Fibroblast of the aortic adventitia (primary cell): ENCODE data around the gene PAM. TPM values are rescaled to one million over a fixed set of nuclear protein-coding genes. Genes with fewer than 3 reads are reported as not detected.

Source experiments
- DNase-seq: peaks from one replicate; pipeline ENCODE4 v3.0.0-alpha.2; 2010; ENCODE audit warnings: low read depth
- H3K4me3 ChIP-seq: 2 replicates; pipeline ENCODE4 v1.5.1; 2011; ENCODE audit warnings: low read depth, mild to moderate bottlenecking, control low read depth, low read length, moderate library complexity
- total RNA-seq: library from RNA; depleted of rRNA; stranded (reverse); fragments of >200 nt; gene quantifications from 2 replicates; pipeline ENCODE4 v1.2.3, GENCODE V29; 2012; ENCODE audit warnings: low replicate concordance
- TF ChIP-seq, protein P1 (sequence below): IDR thresholded peaks from 2 replicates; pipeline ENCODE4 v1.5.1; 2011; ENCODE audit warnings: mild to moderate bottlenecking, low read length, control low read depth, inconsistent platforms; ENCODE audit not compliant: insufficient read depth

Gene PAM
- total RNA-seq, 1 donor: 528 TPM

DNA sequence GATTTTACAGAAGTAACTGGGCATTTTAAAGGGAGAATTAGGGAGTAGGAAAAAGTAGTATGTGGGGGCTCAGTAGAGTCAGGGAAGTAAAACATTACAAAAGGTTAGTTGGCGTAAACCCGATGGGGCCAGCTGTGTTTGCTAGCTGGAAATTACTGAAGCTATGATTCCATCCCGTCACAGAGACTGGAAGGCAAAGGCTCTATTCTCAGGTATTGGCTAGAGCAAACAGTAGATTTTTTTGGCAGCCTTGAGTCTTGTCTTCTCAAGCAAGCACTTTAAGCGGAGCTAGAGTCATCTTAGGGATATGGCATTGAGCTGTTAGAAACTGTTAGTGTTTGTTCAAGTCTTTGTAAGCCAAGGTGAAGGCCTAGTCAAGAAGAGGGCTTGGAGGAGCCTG lies 121.5 kb downstream of the PAM start:
- H3K4me3 ChIP-seq: no peak overlapping the region
- DNase-seq: no peak
- TF ChIP-seq, protein P1, sequence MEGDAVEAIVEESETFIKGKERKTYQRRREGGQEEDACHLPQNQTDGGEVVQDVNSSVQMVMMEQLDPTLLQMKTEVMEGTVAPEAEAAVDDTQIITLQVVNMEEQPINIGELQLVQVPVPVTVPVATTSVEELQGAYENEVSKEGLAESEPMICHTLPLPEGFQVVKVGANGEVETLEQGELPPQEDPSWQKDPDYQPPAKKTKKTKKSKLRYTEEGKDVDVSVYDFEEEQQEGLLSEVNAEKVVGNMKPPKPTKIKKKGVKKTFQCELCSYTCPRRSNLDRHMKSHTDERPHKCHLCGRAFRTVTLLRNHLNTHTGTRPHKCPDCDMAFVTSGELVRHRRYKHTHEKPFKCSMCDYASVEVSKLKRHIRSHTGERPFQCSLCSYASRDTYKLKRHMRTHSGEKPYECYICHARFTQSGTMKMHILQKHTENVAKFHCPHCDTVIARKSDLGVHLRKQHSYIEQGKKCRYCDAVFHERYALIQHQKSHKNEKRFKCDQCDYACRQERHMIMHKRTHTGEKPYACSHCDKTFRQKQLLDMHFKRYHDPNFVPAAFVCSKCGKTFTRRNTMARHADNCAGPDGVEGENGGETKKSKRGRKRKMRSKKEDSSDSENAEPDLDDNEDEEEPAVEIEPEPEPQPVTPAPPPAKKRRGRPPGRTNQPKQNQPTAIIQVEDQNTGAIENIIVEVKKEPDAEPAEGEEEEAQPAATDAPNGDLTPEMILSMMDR: no peak

DNA sequence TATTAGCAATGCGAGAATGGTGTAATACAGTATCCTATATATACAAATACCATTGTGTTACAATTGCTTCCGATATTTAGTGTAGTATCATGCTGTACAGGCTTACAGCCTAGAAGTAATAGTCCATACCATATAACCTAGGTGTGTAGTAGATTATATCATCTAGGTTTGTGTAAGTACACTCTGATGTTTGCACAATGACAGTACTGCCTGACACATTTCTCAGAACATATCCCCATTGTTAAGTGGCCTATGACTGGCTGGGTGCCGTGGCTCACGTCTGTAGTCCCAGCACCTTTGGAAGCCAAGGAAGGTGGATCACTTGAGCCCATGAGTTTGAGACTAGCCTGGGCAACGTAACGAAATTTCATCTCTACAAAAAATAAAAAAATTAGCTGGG lies 124.6 kb downstream of the PAM start:
- DNase-seq: no peak
- H3K4me3 ChIP-seq: no peak overlapping the region
- TF ChIP-seq, protein P1: no peak

DNA sequence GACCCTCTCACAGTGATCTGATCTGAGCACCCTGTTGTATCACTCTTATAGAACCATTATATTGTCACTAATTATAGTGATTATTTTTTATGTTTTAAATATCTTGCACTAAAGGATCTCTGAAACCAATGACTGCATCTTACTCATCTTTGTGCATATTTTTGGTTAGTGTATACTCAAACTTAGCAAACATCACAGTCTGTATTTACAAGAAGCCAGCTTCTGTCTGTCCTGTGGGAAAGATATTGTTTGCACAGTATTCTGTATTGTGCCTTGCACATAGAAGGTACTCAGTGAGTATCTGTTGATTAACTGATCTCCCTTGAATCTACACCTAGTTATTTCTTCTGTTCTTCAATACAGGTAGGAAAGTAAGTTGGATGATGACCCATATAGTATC lies 131.5 kb downstream of the PAM start:
- no peak for DNase-seq
- no peak overlapping the region for H3K4me3 ChIP-seq
- TF ChIP-seq, protein P1: no peak

DNA sequence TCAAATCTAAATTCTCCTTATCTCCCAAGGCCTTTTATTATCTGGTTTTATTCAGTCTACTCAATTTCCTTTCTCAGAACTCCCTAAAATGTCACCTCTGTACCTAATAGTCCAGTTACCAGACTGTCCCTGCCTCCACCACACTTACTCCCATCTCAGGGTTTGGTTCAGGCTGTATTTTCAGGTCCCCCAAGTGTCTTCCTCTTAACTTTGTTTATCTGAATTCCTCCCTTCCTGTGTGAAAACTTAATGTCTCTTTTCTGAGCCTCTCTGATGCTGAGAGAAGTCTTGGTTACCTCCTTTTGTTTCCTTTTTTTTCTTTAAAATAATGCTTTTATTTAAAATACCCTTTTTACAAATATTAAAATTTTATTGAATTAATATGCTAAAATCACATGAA lies 133.4 kb downstream of the PAM start:
- DNase-seq: no peak
- TF ChIP-seq, protein P1: no peak
- H3K4me3 ChIP-seq: no peak overlapping the region

DNA sequence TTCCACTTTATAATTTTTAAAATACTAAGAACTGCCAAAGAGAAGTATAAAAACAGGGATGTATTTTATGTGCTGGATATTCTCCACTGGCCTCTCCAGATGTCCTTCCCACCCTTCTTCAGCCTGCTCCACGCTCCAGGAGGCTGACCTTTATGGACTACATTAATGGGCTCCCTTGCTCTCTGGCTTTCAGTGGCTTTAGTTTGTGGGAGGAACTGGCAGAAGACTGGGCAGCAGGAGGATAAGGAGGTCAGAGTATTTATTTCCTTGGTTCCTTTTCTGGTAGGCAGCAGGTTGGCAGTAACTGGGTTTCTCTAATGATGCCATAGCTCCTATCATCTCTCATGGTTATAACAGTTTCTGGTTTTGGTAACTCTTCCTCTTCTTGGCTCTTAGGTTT lies 133.9 kb downstream of the PAM start:
- no peak overlapping the region for H3K4me3 ChIP-seq
- no peak for DNase-seq
- TF ChIP-seq, protein P1: no peak

DNA sequence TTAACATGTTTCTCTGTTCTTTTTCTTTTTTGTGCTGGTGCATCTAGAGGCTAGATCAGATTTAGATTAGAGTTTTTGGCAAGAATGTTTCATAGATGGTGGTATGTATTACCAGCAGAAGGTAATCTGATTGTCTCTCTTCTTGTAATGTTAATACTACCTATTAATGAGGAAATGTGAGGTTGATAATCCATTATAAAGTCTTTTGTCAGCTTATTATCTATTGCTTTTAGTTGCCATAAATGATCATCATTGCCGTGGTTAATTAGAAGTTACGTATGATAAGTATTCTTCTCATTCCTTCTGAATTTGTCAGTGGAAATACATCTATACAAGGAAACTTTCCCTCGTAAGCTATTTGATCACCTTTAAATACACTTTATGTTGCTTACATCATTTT lies 135.0 kb downstream of the PAM start:
- no peak for DNase-seq
- TF ChIP-seq, protein P1: no peak
- H3K4me3 ChIP-seq: no peak overlapping the region

DNA sequence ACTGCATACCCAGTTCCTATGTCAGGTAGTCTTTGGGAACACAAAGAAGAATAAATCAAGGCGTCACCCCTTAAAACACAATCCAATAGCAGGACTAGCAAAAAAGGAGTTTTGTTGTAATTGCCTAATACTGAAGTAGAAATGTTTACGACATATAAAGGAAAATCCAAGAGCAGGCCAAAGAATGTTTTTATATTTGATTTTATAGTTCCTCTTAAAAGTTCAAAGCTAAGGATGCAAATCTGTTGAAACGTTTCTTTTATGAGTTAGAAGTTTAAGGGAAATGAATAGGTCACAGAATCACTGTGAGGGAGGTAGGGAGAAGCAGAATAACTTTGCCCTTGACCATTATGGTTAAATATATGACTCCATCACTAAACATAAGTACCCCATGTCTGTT lies 136.1 kb downstream of the PAM start:
- no peak overlapping the region for H3K4me3 ChIP-seq
- TF ChIP-seq, protein P1: no peak
- no peak for DNase-seq
